ENCODE measurements around the gene WIPF1.

WIPF1 gene

DNA sequence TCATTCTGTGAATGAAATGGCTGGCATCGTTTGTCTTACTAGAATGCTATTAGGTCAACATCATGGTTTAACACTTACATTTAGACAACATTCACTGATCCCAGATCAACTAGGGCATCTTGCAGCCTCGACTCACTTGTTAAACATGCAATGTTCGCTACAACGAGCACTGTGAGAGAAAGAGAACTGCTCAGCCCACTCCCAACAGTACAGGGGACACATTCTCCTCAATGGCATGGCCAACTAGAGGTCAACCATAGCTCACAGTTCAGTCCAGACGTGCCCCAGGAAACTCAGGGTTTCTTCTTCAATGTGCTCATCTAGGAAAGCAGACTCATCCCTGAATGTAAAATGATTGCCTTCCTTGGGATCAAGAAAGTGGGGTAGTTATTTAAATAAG lies 5.9 kb downstream of the WIPF1 start:
- Histone ChIP-seq H3K79me2 (ENCODE audit: control insufficient read depth, low read length) (peaks cover 99% of the 10 kb centered on the region), H3K9me3 (ENCODE audit: control insufficient read depth, insufficient read depth, low read length) (no peaks in the 10 kb centered on the region), H3K4me3 (ENCODE audit: low read length) (peak overlapping the region; percentile 53), H3K27me3 (ENCODE audit: control insufficient read depth, low read length) (no peaks in the 10 kb centered on the region), H4K20me1 (ENCODE audit: control insufficient read depth, insufficient read depth, low read depth, low read length) (no peaks in the 10 kb centered on the region), H3K4me1 (ENCODE audit: control insufficient read depth, low read length) (peaks cover 54% of the 10 kb centered on the region), H3K9me2 (replicated peaks; ENCODE audit: control insufficient read depth, low read length) (no peaks in the 10 kb centered on the region), H3K36me3 (ENCODE audit: control insufficient read depth, low read length) (peaks cover 86% of the 10 kb centered on the region), H3F3A (ENCODE audit: control insufficient read depth, insufficient read depth) (peaks cover 20% of the 10 kb centered on the region), H3K27ac (ENCODE audit: low read depth, low read length) (peak overlapping the region; percentile 25), H3K4me2 (ENCODE audit: low read length) (peak overlapping the region; percentile 67)
- TF ChIP-seq CTCF (IDR thresholded peaks at IDR 0.05; ENCODE audit: low read depth, low read length, poor library complexity, severe bottlenecking) (no peak), EZH2phosphoT487 (IDR thresholded peaks at IDR 0.05; ENCODE audit: borderline replicate concordance, low read length) (no peak)

DNA sequence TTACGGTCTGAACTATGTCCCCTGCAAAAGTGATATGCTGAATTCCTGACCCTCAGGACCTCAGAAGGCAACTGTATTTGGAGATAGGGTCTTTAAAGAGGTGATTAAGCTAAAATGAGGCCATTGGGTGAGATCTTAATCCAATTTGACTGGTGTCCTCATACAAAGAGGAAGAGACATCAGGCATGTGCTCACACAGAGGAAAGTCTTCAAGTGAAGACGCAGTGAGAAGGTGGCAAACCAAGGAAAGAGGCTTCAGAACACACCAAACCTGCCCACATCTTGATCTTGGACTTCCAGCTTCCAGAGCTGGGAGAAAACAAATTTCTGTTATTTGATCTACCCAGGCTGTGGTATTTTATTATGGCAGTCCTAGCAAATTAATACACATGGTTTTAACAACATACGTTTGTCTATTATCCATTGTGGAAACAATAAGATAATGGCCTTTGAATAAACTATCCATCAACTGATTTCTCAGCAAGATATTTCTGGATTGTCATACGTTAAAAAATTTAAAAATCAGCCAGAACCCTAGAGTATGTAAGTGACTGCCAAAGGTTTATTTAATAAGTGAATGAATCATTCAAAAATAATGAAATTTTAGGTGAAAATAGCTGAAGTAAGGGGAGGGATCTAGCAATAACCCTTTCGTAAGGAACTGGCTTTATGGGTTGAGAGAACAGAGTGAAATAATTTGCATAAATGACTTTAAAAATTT lies 6.5 kb downstream of the WIPF1 start:
- peaks cover 20% of the 10 kb centered on the region for H3F3A ChIP-seq (ENCODE audit: control insufficient read depth, insufficient read depth)
- H3K36me3 ChIP-seq (ENCODE audit: control insufficient read depth, low read length), result peaks cover 85% of the 10 kb centered on the region
- H3K4me2 ChIP-seq (ENCODE audit: low read length), result peak overlapping the region; percentile 67
- H3K4me1 ChIP-seq (ENCODE audit: control insufficient read depth, low read length), result peaks cover 54% of the 10 kb centered on the region
- H3K4me3 ChIP-seq (ENCODE audit: low read length), result peak overlapping the region; percentile 53
- no peaks in the 10 kb centered on the region for H3K9me3 ChIP-seq (ENCODE audit: control insufficient read depth, insufficient read depth, low read length)
- TF ChIP-seq CTCF (IDR thresholded peaks at IDR 0.05; ENCODE audit: low read depth, low read length, poor library complexity, severe bottlenecking) (no peak), EZH2phosphoT487 (IDR thresholded peaks at IDR 0.05; ENCODE audit: borderline replicate concordance, low read length) (no peak)
- no peak overlapping the region for H3K27ac ChIP-seq (ENCODE audit: low read depth, low read length)
- no peaks in the 10 kb centered on the region for H3K9me2 ChIP-seq (replicated peaks; ENCODE audit: control insufficient read depth, low read length)
- no peaks in the 10 kb centered on the region for H4K20me1 ChIP-seq (ENCODE audit: control insufficient read depth, insufficient read depth, low read depth, low read length)
- H3K79me2 ChIP-seq (ENCODE audit: control insufficient read depth, low read length), result peaks cover 99% of the 10 kb centered on the region
- no peaks in the 10 kb centered on the region for H3K27me3 ChIP-seq (ENCODE audit: control insufficient read depth, low read length)

DNA sequence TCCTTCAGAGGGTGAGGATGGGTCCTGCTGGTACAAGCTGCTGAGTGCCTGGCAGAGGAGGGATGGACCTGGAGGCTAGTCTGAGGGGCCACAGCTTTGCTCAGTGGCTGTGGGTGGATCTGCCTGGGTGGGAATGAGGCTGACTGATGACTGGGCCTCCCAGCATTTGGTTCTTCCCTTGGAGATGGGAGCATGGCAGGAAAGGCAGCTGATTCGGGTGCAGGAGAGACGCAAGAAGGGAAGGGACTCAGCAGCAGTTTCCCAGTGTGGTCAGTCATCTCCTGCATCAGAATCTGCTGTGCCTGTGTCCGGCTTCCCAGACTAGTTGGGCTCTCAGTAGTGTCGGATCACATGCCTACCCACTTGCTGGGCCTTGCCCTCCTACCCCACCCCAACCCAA lies 7.3 kb downstream of the WIPF1 start:
- TF ChIP-seq CTCF (IDR thresholded peaks at IDR 0.05; ENCODE audit: low read depth, low read length, poor library complexity, severe bottlenecking), result no peak
- TF ChIP-seq EZH2phosphoT487 (IDR thresholded peaks at IDR 0.05; ENCODE audit: borderline replicate concordance, low read length), result no peak
- Histone ChIP-seq H4K20me1 (ENCODE audit: control insufficient read depth, insufficient read depth, low read depth, low read length) (no peaks in the 10 kb centered on the region), H3K27ac (ENCODE audit: low read depth, low read length) (no peak overlapping the region), H3K4me3 (ENCODE audit: low read length) (no peak overlapping the region), H3K4me1 (ENCODE audit: control insufficient read depth, low read length) (peaks cover 54% of the 10 kb centered on the region), H3K36me3 (ENCODE audit: control insufficient read depth, low read length) (peaks cover 85% of the 10 kb centered on the region), H3K4me2 (ENCODE audit: low read length) (no peak overlapping the region), H3K9me3 (ENCODE audit: control insufficient read depth, insufficient read depth, low read length) (no peaks in the 10 kb centered on the region), H3K27me3 (ENCODE audit: control insufficient read depth, low read length) (no peaks in the 10 kb centered on the region), H3K79me2 (ENCODE audit: control insufficient read depth, low read length) (peaks cover 99% of the 10 kb centered on the region), H3K9me2 (replicated peaks; ENCODE audit: control insufficient read depth, low read length) (no peaks in the 10 kb centered on the region), H3F3A (ENCODE audit: control insufficient read depth, insufficient read depth) (peaks cover 20% of the 10 kb centered on the region)
